Astrocyte (in vitro differentiated cells and primary cell): ENCODE data around the gene ZMAT3. TPM values are rescaled to one million over a fixed set of nuclear protein-coding genes. Genes with fewer than 3 reads are reported as not detected.

Experiments used
- DNase-seq: peaks from one replicate; pipeline ENCODE4 v3.0.0-alpha.2; 2010; ENCODE audit warnings: low read depth
- FAIRE-seq: peaks from 2 replicates; lab custom pipeline; 2011; peaks lifted over from hg19 to GRCh38; lab: Jason Lieb, UNC
- H2AFZ ChIP-seq: 2 replicates; pipeline ENCODE4 v1.6.0; 2012; ENCODE audit warnings: low read depth, low read length, inconsistent platforms
- H3K27ac ChIP-seq: 2 replicates; pipeline ENCODE4 v1.5.1; 2011; ENCODE audit warnings: low read depth, low read length, inconsistent platforms
- H3K27me3 ChIP-seq: 2 replicates; pipeline ENCODE4 v1.6.0; 2011; ENCODE audit warnings: low read length, inconsistent platforms; ENCODE audit not compliant: insufficient read depth
- H3K36me3 ChIP-seq: 2 replicates; pipeline ENCODE4 v1.5.1; 2011; ENCODE audit warnings: low read length, inconsistent platforms; ENCODE audit not compliant: insufficient read depth
- H3K4me1 ChIP-seq: 2 replicates; pipeline ENCODE4 v1.5.1; 2011; ENCODE audit warnings: low read length, inconsistent platforms; ENCODE audit not compliant: insufficient read depth
- H3K4me2 ChIP-seq: 2 replicates; pipeline ENCODE4 v1.6.0; 2012; ENCODE audit warnings: low read length, inconsistent platforms
- H3K4me3 ChIP-seq: 2 replicates; pipeline ENCODE4 v1.5.1; 2011; ENCODE audit warnings: low read depth, mild to moderate bottlenecking, low read length, inconsistent platforms; ENCODE audit not compliant: insufficient read depth
- H3K79me2 ChIP-seq: 2 replicates; pipeline ENCODE4 v1.6.0; 2012; ENCODE audit warnings: mild to moderate bottlenecking, low read length, inconsistent platforms; ENCODE audit not compliant: insufficient read depth
- H3K9ac ChIP-seq: 2 replicates; pipeline ENCODE4 v1.6.0; 2012; ENCODE audit warnings: mild to moderate bottlenecking, low read length, inconsistent platforms
- H3K9me3 ChIP-seq: 2 replicates; pipeline ENCODE4 v1.5.1; 2012; ENCODE audit warnings: low read depth, mild to moderate bottlenecking, low read length, inconsistent platforms; ENCODE audit not compliant: insufficient read depth
- H4K20me1 ChIP-seq: 2 replicates; pipeline ENCODE4 v1.6.0; 2012; ENCODE audit warnings: low read length, inconsistent platforms; ENCODE audit not compliant: insufficient read depth
- H3K27ac Mint-ChIP-seq: one replicate; pipeline ENCODE4 v1.8.0; 2021; ENCODE audit warnings: mild to moderate bottlenecking, mixed read lengths; ENCODE audit not compliant: unreplicated experiment
- H3K27me3 Mint-ChIP-seq: one replicate; pipeline ENCODE4 v1.8.0; 2021; ENCODE audit warnings: low read depth, mixed read lengths; ENCODE audit not compliant: unreplicated experiment
- H3K36me3 Mint-ChIP-seq: one replicate; pipeline ENCODE4 v1.8.0; 2021; ENCODE audit warnings: low read depth, mixed read lengths; ENCODE audit not compliant: unreplicated experiment
- H3K4me1 Mint-ChIP-seq: one replicate; pipeline ENCODE4 v1.8.0; 2021; ENCODE audit warnings: low read depth, mixed read lengths; ENCODE audit not compliant: unreplicated experiment
- H3K4me3 Mint-ChIP-seq: one replicate; pipeline ENCODE4 v1.8.0; 2021; ENCODE audit warnings: mild to moderate bottlenecking, moderate library complexity, mixed read lengths; ENCODE audit not compliant: unreplicated experiment
- H3K9me3 Mint-ChIP-seq: one replicate; pipeline ENCODE4 v1.8.0; 2021; ENCODE audit warnings: mild to moderate bottlenecking, mixed read lengths; ENCODE audit not compliant: unreplicated experiment
- EZH2 ChIP-seq: IDR thresholded peaks from 2 replicates; pipeline ENCODE4 v1.6.1; 2012; ENCODE audit warnings: mild to moderate bottlenecking, low read length, inconsistent platforms; ENCODE audit not compliant: insufficient read depth
- total RNA-seq: library from RNA; stranded (reverse); gene quantifications from 2 replicates; pipeline ENCODE4 v1.2.1, GENCODE V29; 2021
- TF ChIP-seq, protein P1 (sequence below): IDR thresholded peaks from 2 replicates; pipeline ENCODE4 v1.5.1; 2011; ENCODE audit warnings: low read depth, mild to moderate bottlenecking, inconsistent platforms, low read length, moderate library complexity; ENCODE audit not compliant: insufficient read depth

The ZMAT3 gene
- total RNA-seq, 1 donor from 2014 or later = 89.6 TPM

DNA sequence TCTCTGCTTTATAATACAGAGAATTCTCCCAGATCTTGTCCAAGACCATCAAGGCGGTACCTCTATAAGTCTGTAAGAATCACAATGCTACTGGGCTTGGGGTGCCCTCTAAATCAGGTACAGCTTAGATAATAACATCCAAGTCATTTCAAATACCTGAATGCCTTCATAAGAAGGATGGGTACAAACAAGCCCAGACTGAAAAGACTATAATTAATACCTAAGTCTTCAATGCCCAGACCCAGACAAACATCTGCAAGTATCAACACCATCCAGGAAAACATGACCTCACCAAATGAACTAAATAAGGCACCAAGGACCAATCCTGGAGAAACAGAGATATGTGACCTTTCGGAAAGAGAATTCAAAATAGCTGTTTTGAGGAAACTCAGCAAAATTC is 65.9 kb downstream of the ZMAT3 start:
- Histone ChIP-seq H2AFZ (no peak overlapping the region), H3K9me3 (no peaks in the 10 kb centered on the region), H3K4me3 (no peak overlapping the region), H3K27me3 (no peaks in the 10 kb centered on the region), H3K36me3 (no peaks in the 10 kb centered on the region), H3K4me2 (no peak overlapping the region), H3K9ac (no peak overlapping the region), H3K27ac (no peak overlapping the region), H4K20me1 (peaks cover 5% of the 10 kb centered on the region), H3K4me1 (no peaks in the 10 kb centered on the region), H3K79me2 (no peaks in the 10 kb centered on the region)
- FAIRE-seq (no peak), DNase-seq (no peak)
- no peaks in the 10 kb centered on the region for H3K27me3 Mint-ChIP-seq
- TF ChIP-seq, protein P1, sequence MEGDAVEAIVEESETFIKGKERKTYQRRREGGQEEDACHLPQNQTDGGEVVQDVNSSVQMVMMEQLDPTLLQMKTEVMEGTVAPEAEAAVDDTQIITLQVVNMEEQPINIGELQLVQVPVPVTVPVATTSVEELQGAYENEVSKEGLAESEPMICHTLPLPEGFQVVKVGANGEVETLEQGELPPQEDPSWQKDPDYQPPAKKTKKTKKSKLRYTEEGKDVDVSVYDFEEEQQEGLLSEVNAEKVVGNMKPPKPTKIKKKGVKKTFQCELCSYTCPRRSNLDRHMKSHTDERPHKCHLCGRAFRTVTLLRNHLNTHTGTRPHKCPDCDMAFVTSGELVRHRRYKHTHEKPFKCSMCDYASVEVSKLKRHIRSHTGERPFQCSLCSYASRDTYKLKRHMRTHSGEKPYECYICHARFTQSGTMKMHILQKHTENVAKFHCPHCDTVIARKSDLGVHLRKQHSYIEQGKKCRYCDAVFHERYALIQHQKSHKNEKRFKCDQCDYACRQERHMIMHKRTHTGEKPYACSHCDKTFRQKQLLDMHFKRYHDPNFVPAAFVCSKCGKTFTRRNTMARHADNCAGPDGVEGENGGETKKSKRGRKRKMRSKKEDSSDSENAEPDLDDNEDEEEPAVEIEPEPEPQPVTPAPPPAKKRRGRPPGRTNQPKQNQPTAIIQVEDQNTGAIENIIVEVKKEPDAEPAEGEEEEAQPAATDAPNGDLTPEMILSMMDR = no peak
- no peak for TF ChIP-seq EZH2
- H3K4me3 Mint-ChIP-seq = no peak overlapping the region
- peaks cover 4% of the 10 kb centered on the region for H3K9me3 Mint-ChIP-seq
- H3K27ac Mint-ChIP-seq = no peak overlapping the region
- H3K36me3 Mint-ChIP-seq = peaks cover 14% of the 10 kb centered on the region
- H3K4me1 Mint-ChIP-seq = no peaks in the 10 kb centered on the region

DNA sequence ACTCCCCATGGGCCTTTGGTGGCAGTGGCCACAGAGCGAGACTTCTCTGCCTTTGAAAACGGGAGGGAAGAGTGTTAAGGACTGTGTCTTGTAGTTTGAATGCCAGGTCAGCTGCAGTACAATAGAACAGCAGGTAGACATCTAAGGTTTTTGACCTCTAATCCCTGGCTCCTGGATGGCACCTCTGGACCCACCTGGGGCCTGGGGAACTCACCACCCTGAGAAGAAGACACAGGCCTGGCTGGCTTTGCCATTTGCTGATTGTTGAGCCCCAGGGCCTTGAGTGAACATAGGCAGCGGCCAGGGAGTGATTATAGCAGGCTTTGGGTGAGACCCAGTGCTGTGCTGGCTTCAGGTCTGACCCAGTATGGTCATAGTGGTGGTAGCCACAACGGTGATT is 66.4 kb downstream of the ZMAT3 start:
- Histone ChIP-seq H3K27me3 (no peaks in the 10 kb centered on the region), H3K9me3 (no peaks in the 10 kb centered on the region), H3K79me2 (no peaks in the 10 kb centered on the region), H2AFZ (no peak overlapping the region), H3K4me1 (no peaks in the 10 kb centered on the region), H3K4me3 (no peak overlapping the region), H3K4me2 (no peak overlapping the region), H3K36me3 (no peaks in the 10 kb centered on the region), H3K27ac (no peak overlapping the region), H3K9ac (no peak overlapping the region), H4K20me1 (peaks cover 5% of the 10 kb centered on the region)
- no peak for DNase-seq
- no peaks in the 10 kb centered on the region for H3K27me3 Mint-ChIP-seq
- no peak overlapping the region for H3K27ac Mint-ChIP-seq
- peaks cover 14% of the 10 kb centered on the region for H3K36me3 Mint-ChIP-seq
- no peak for TF ChIP-seq EZH2
- no peak for FAIRE-seq
- no peaks in the 10 kb centered on the region for H3K4me1 Mint-ChIP-seq
- H3K4me3 Mint-ChIP-seq = no peak overlapping the region
- peaks cover 4% of the 10 kb centered on the region for H3K9me3 Mint-ChIP-seq

DNA sequence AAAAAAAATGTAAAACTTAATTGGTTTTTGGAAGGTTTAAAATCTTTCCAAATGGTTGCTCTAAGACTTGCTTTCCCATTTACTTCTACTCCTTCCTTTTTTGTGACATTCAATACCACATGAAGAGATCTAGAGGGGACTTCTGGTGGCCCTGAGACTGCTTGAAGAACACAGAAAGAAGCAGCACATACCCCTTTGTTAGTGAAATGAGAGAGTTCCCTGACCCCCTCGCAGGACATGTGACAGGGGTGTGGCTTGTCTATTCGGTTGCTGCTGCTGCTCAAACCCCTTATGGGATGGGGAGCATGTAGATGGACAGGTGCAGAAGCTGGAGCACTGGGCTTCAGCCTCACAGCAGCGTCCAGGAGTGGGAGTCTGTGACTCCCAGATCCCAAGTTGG is 71.0 kb downstream of the ZMAT3 start:
- no peaks in the 10 kb centered on the region for H3K9me3 ChIP-seq
- H3K36me3 Mint-ChIP-seq = peaks cover 25% of the 10 kb centered on the region
- H3K4me3 Mint-ChIP-seq = no peak overlapping the region
- no peak overlapping the region for H2AFZ ChIP-seq
- H4K20me1 ChIP-seq = peaks cover 2% of the 10 kb centered on the region
- FAIRE-seq (no peak), DNase-seq (no peak)
- H3K27me3 ChIP-seq = no peaks in the 10 kb centered on the region
- H3K27me3 Mint-ChIP-seq = no peaks in the 10 kb centered on the region
- peaks cover 4% of the 10 kb centered on the region for H3K9me3 Mint-ChIP-seq
- H3K4me2 ChIP-seq = no peak overlapping the region
- H3K27ac Mint-ChIP-seq = no peak overlapping the region
- H3K36me3 ChIP-seq = no peaks in the 10 kb centered on the region
- H3K9ac ChIP-seq = no peak overlapping the region
- H3K4me1 Mint-ChIP-seq = no peaks in the 10 kb centered on the region
- no peak overlapping the region for H3K27ac ChIP-seq
- no peaks in the 10 kb centered on the region for H3K4me1 ChIP-seq
- TF ChIP-seq, protein P1 = no peak
- no peak for TF ChIP-seq EZH2
- no peak overlapping the region for H3K4me3 ChIP-seq
- H3K79me2 ChIP-seq = no peaks in the 10 kb centered on the region
